CD4-positive, alpha-beta T cell treated with Interferon gamma for 1 hour (primary cell): ENCODE results near the gene GRM4.
A peak's percentile ranks its signal among the peaks of the same experiment; 100 is the strongest.
"Not testable (repeated sequence)": the region's sequence is repeated elsewhere in the genome, so short reads cannot be mapped to it uniquely, and the experiment has no call there.

Source experiments
- DNase-seq: peaks from one replicate; pipeline ENCODE4 v3.0.0-alpha.2; 2020

GRM4 gene

DNA sequence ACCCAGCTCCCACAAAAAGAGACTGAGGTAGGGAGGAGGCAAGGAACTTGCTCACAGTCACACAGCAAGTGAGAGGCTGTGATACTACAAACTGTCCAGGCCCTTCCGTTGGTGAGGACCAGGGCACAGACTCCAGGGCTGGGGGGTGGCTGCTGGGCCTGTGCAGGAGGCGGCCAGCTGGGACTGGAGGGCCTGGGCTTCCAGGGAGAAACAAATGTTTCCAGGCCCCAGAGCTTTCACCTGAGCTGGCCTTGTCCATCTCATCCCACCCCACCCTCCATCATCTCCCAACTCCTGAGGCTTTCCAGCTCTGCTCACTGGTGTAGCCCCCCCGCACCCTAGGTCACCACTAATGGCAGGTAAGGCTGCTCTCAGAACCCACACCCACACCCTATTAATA, 86.0 kb downstream of the GRM4 start:
- DNase-seq: no peak

- DNase-seq: no peak
Measured at GRCh38 chr6:34059136-34059731, 86.7 kb downstream of the GRM4 start.

- DNase-seq: no peak
Measured at GRCh38 chr6:34057790-34058189, 88.1 kb downstream of the GRM4 start.

- no peak for DNase-seq
Measured at GRCh38 chr6:34057191-34057590, 88.7 kb downstream of the GRM4 start.

DNA sequence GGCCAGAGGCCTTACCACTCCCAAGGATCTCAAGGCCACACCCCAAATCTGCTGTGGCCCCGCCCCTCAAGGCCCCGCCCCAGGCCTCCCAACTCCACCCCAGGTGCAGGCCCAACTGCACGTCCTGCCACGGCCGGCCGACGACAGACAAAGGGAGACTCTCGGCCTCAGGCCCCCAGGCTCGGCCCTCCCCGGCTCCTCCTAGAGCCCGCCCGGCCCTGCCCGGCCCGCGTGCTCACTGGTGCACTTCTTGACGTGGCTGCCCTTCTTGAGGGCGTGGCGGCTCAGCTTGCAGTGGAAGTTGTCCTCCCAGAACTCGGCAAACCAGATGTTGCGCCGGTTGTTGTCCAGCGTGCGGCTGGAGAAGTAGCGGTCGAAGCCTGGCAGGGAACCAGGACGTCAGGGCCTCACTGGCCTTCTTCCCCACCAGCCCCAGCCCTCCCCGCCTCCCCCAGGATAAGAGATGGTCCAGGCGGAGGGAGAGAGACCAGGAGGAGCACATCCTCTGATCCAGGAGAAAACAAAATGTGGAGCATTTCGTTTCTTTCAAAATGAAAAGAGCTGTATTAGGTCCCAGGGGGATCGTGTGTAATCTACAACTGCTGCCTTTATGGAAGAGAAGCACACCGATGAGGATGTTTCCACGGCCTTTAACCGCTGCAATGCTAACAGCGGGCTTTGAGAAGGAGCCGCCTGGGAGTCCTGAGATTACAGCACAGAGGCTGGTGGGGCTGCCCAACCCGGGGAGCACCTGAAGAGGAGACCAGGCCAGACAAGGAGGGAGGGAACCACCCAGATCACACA, 89.4 kb downstream of the GRM4 start:
- no peak for DNase-seq

- DNase-seq: peak; percentile 47
Measured at GRCh38 chr6:34055223-34055933, 90.5 kb downstream of the GRM4 start.

DNA sequence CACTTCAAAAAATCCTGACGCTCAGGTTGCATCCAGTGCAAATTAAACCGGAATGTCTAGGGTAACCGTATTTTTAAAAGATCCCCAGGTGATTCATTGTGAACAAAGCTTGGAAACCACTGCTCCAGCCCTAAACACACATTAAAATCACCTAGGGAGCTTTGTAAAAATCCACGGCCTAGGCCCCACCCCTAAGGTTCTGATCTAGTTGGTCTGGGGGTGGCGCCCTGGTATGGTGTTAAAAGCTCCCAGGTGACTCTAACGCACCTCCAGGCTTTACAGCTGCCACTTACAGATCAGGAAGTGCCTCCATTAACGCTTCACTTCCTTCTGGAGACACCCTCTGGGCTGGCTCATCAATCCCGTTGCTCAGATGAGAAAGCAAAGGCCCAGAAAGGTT, 92.2 kb downstream of the GRM4 start:
- no peak for DNase-seq

DNA sequence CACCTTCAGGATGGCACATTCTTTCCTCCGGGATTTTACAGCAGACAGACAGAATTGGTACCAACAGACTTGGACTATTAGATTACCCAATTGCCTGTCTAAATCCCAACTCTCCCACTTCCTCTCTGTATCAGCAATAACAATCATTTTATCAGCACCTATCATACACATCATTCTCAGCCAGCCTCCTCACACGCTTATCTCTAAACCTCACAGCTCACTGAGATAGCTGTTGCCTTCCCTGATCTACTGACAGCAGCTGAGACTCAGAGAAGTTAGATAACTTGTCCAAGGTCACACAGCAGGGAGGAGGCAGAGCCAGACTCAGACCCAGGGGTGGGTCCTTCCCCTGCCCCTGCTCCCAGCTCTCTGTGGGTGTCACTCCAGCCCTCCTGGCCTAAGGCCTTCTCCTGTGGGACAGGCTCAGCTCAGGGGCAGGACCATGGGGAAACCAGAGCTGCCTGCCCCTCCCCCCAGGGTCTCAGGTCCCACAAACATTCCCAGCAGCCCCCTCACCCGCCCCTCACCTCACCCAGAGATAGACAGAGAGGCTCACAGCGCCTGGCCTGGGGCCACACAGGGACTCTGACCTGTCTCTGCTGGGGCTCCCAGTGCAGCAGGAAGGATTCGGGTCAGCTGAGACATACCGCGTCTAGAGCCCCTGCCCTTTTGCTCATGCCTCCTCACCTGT, 92.8 kb downstream of the GRM4 start:
- DNase-seq: no peak

GRCh38 chr6:34052071-34052825, 93.6 kb downstream of the GRM4 start:
- DNase-seq: no peak

DNA sequence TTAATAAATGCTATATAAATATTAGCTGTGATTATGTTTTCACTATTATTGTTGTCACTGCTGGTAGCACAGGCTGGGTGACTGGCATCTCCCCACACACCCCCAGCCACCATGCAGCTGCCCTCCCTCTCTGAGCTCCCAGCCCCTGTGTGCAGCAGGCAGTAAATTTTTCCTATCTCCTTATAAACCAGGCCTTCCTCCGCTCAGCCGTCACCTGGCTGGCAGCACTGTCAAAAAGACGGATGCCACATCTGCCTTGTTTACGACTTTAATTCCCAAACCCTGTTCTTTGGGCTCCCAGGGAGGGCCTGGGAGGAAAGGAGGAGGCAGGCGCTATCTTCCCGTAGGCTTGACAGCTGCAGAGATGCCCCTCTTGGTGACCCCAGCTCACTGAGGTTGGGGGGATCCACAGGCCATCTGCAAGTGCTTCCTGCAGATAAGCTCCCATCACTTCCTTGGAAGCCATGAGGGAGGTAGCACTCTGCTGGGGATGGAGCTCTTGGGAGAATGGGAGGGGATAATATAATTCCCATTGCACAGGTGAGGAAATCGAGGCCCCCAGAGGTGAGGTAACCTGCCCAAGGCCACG, 94.5 kb downstream of the GRM4 start:
- DNase-seq: no peak

DNA sequence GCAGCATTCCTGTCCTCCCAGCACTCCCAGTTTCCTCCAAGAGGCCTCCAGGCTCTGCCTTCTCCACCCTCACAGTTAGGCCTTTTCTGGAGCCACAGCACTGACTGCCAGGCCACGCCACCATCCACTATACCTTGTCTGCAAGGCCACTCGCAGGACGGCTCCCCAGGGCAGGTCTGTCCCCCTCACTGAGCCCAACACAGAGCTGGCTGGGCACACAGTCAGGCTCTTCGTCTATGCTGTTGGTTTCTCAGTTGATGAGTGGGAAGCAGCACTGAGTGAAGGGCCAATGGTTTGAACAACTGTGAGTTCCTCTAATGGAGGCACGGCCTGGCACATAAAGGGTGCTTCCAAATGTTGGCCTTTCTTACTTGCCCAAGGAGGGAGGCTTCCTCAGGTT, 95.2 kb downstream of the GRM4 start:
- DNase-seq: no peak

DNA sequence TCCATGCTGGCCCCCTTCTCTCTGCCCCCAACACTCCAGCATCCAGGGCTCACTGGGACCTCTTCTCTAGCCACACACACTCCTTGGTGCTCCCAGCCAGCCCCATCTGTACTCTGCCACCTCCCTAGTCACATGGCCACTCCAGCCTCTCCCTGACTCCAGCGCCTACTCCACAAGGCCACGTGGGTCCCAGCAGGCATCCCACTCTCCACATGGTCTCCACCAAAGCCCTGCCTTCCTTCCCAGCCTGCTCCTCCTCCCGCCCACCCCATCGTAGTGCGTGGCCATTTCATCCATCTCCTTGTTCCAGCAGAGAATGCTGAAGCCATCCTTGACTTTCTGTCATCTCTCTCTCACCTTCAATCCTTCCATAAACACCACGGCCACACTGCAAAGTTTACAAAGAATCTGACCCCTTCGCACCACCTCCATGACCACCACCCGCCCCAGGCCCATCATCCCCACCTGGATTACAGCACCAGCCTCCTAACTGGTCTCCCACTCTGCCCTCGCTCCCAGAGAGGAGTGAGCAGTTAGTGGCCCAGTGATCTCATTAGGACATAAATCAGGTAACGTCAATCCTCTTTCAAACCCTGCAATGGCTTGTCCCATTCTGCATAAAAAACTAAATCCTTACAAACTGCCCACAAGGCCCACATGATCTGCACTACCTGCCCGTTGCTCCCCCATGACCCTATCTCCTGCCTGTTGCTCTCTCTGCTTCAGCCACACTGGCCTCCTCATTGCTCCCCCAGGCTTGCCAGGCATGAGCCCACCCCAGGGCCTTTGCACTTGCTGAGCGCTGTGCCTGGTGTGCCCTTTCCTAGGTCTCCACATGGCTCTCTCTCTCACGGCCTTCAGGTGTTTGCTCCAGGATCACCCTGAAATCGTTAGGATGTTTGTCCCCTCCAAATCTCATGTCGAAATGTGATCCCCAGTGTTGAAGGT, 96.2 kb downstream of the GRM4 start:
- no peak for DNase-seq

DNA sequence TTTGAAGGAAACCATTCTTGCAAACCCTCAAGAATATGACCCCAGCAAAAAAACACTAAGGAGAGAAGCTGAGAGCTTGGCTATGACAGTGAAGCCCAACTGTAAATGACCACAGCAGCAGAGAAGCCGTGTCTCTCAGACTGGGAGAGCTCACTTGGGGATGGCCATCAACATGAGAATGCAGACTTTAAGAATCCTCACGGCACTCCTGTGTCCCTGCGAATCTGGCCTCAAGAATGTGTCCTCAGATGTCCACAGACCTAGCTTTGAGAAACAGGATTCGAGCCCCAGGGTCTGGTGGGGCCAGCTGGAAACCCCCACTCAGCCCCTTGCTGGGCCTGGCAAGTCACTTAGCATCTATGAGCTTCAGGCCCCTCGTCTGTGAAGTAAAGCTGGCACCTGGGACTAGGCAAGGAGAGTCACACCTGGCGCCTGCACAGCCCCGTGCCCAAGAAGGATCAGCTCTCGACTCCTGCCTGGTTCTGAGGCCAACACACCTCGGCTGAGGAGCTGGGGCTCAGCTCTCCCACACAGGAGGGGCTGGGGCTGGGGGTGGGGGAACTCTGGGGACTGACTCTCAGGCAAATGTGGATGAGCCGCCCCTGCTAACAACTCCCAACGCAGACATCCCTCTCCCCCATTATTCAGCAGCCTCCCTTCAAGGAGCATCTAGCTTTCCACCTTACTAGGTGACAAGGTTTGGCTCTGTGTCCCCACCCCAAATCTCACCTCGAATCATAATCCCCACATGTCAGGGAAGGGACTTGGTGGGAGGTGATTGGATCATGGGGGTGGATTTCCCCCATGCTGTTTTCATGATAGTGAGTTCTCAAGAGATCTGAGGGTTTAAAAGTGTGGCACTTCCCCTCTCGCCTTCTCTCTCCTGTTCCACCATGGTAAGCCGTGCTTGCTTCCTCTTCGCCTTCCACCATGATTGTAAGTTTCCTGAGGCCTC, 97.7 kb downstream of the GRM4 start:
- DNase-seq: no peak

- DNase-seq: no peak
Measured at GRCh38 chr6:34046617-34047016, 99.3 kb downstream of the GRM4 start.

DNA sequence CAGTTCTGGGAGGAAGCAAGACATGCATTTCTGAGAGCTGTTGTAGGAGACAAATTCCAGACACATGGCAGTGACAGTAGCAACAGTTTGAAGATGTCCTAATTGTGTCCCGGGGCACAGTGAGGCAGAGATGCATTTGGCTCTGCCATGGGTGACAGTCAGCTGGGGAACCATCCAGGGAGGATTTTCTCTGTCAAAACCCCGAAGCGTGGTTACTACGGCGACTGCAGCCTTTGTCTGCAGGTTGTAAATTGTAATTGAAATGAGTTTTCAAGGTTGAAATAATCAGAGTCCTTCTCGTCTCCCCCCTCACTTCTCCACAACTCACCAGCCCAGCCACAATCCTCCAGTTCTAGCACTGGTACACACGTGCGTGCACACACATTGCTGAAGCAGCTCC, 100.1 kb downstream of the GRM4 start:
- no peak for DNase-seq

- peak; percentile 5 for DNase-seq
Measured at GRCh38 chr6:34044945-34045595, 100.8 kb downstream of the GRM4 start.

- DNase-seq: no peak
Measured at GRCh38 chr6:34043359-34043758, 102.5 kb downstream of the GRM4 start.

DNA sequence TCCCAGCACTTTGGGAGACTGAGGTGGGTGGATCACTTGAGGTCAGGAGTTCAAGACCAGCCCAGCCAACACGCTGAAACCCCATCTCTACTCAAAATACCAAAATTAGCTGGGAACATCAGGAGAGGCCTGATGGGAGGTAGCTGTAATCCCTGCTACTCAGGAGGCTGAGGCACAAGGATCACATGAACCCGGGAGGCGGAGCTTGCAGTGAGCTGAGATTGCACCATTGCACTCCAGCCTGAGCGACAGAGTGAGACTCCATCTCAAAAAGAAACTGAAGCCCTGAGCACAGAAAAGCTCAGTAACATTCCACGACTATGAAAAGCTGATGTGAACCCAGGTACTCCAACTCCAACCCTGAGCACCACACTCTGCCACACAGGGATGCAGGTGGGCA, 103.9 kb downstream of the GRM4 start:
- not testable (repeated sequence) for DNase-seq

DNA sequence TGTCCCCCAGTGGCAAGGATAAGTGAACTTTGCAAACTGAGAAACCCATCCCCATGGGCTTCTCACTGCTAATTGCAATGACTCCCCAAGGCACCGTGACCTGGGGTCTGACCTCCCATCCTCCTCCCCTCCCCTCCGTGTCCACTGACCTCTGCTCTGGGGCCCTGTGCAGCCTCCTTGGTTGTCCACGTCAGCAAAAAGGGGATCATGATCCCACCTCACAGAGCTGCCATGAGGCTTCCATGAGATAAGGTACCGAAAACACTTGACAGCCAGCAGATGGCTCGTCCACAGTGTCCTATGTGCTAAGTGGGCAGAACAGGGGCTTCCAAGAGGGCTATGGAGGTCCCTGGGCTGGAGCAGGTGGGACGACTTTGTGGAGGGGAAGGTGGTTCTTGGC, 104.5 kb downstream of the GRM4 start:
- DNase-seq: no peak
